K562 (cell line): Measurements from ENCODE around the gene PGM3. TPM values are rescaled to one million over a fixed set of nuclear protein-coding genes. Genes with fewer than 3 reads are reported as not detected.

Source experiments
- ATAC-seq: fragments of 200-7000 bp; cut with Tn5 transposase; 3 replicates; pipeline ENCODE4 v1.9.1; 2020; ENCODE audit warnings: moderate library complexity
- BruUV-seq: library from RNA; stranded (reverse); fragments of 400-500 nt; replicated peaks from 2 replicates; lab custom pipeline; 2021; lab: Mats Ljungman, UMichigan
- CTCF ChIA-PET: fragments of 300-600 bp; formaldehyde crosslinking; extraction: SDS; loops from one replicate; lab custom pipeline; 2021; ENCODE audit warnings: low intra/inter-chr PET ratio; lab: Yijun Ruan, JAX
- POLR2A ChIA-PET: fragments of 300-600, 350-650 bp; sonication (Branson Sonifier 250); formaldehyde crosslinking; extraction: SDS; loops from one replicate; lab custom pipeline; 2021; ENCODE audit warnings: antibody characterized with exemption, inconsistent platforms; lab: Yijun Ruan, JAX
- DNase-seq, 4 experiments: peaks; one replicate each; pipeline versions ENCODE4 v3.0.0 to v3.0.0-alpha.2; 2011 to 2018; ENCODE audit warnings: low spot score in 3 of 4, mixed read lengths in 3 of 4; ENCODE audit errors: extremely low read depth in 1 of 4
- FAIRE-seq: peaks from 2 replicates; lab custom pipeline; 2011; peaks lifted over from hg19 to GRCh38; lab: Jason Lieb, UNC
- H2AFZ ChIP-seq: 2 replicates; pipeline ENCODE4 v1.6.0; 2011; ENCODE audit warnings: low read depth, low read length, control low read depth, inconsistent platforms
- H3K27ac ChIP-seq: fragments of 200-600 bp; 3 replicates; pipeline ENCODE4 v1.8.0; 2011; ENCODE audit warnings: low read depth, mild to moderate bottlenecking, control low read depth, inconsistent platforms, low read length, moderate library complexity, mixed read lengths; ENCODE audit errors: extremely low read depth
- H3K27me3 ChIP-seq, 2 experiments: fragments of 300-600 bp in 1 of 2; 2 replicates in 1 of 2; 3 replicates in 1 of 2; pipeline versions ENCODE4 v1.6.0 to v1.8.0; 2011; ENCODE audit warnings: inconsistent platforms in 2 of 2, low read length in 2 of 2, mild to moderate bottlenecking in 1 of 2, mixed read lengths in 1 of 2, moderate library complexity in 1 of 2; ENCODE audit not compliant: control insufficient read depth in 2 of 2, insufficient read depth in 2 of 2
- H3K36me3 ChIP-seq: fragments of 300-600 bp; 3 replicates; pipeline ENCODE4 v1.8.0; 2011; ENCODE audit warnings: mild to moderate bottlenecking, low read length, inconsistent platforms; ENCODE audit not compliant: control insufficient read depth, insufficient read depth
- H3K4me1 ChIP-seq, 2 experiments: fragments of 200-600 bp in 1 of 2; replicated peaks in 1 of 2; 2 replicates in 1 of 2; 3 replicates in 1 of 2; pipeline versions ENCODE4 v1.5.1 to v1.8.0; 2011; ENCODE audit warnings: inconsistent platforms in 2 of 2, low read length in 2 of 2, mild to moderate bottlenecking in 1 of 2, mixed read lengths in 1 of 2, moderate library complexity in 1 of 2; ENCODE audit not compliant: control insufficient read depth in 2 of 2, insufficient read depth in 2 of 2
- H3K4me2 ChIP-seq: 2 replicates; pipeline ENCODE4 v1.6.1; 2011; ENCODE audit warnings: low read length, control low read depth, inconsistent platforms, mixed read lengths; ENCODE audit not compliant: insufficient read depth
- H3K4me3 ChIP-seq: fragments of 200-600 bp; sonication (generic), shearing (Covaris generic); 2 replicates; pipeline ENCODE4 v1.5.1; 2016; ENCODE audit warnings: control low read depth, inconsistent platforms
- H3K79me2 ChIP-seq: fragments of 200-600 bp; 3 replicates; pipeline ENCODE4 v1.8.0; 2011; ENCODE audit warnings: low read length, inconsistent platforms; ENCODE audit not compliant: control insufficient read depth, insufficient read depth
- H3K9ac ChIP-seq, 2 experiments: 2 replicates each; pipeline versions ENCODE4 v1.6.0 to v1.6.1; 2011; ENCODE audit warnings: low read depth in 2 of 2, low read length in 2 of 2, control low read depth in 1 of 2, inconsistent platforms in 1 of 2, mild to moderate bottlenecking in 1 of 2, mixed read lengths in 1 of 2; ENCODE audit not compliant: insufficient read depth in 1 of 2
- H3K9me1 ChIP-seq: one replicate; pipeline ENCODE4 v1.6.0; 2011; ENCODE audit warnings: inconsistent platforms, mild to moderate bottlenecking, low read length, moderate library complexity; ENCODE audit not compliant: control insufficient read depth, insufficient read depth
- H3K9me3 ChIP-seq: replicated peaks from 2 replicates; pipeline ENCODE4 v1.5.1; 2011; ENCODE audit warnings: low read depth, low read length, inconsistent platforms; ENCODE audit not compliant: control insufficient read depth, insufficient read depth
- H4K20me1 ChIP-seq: replicated peaks from 2 replicates; pipeline ENCODE4 v1.6.1; 2011; ENCODE audit warnings: low read length, inconsistent platforms, mixed read lengths; ENCODE audit not compliant: control insufficient read depth, insufficient read depth
- GABPA ChIP-seq: fragments of 200-800 bp; sonication (Bioruptor generic); conservative IDR thresholded peaks from 2 replicates; pipeline ENCODE4 v1.6.1; 2016; ENCODE audit warnings: low read depth, missing genetic modification characterization, missing compliant biosample characterization
- HDAC6 ChIP-seq: IDR thresholded peaks from 2 replicates; pipeline ENCODE4 v1.6.1; 2012; ENCODE audit warnings: low read depth, mild to moderate bottlenecking, control low read depth, inconsistent platforms, low read length, moderate library complexity
- MCM5 ChIP-seq: fragments of 450-650 bp; IDR thresholded peaks from 2 replicates; pipeline ENCODE4 v1.6.1; 2016; ENCODE audit warnings: low read depth
- MNT ChIP-seq, 2 experiments: fragments of 450-650 bp; conservative IDR thresholded peaks; 2 replicates each; pipeline ENCODE4 v1.6.1; 2017; ENCODE audit warnings: mild to moderate bottlenecking in 2 of 2, moderate library complexity in 2 of 2
- SREBF2 ChIP-seq: sonication (generic); formaldehyde crosslinking; IDR thresholded peaks from 2 replicates; pipeline ENCODE4 v1.4.0; 2020; ENCODE audit warnings: mild to moderate bottlenecking, missing genetic modification reagents
- TAF7 ChIP-seq: fragments of 450-650 bp; IDR thresholded peaks from 2 replicates; pipeline ENCODE4 v1.6.1; 2016; ENCODE audit warnings: missing genetic modification characterization, missing compliant biosample characterization
- THRAP3 ChIP-seq: fragments of 450-650 bp; IDR thresholded peaks from 2 replicates; pipeline ENCODE4 v1.6.1; 2016; ENCODE audit warnings: mild to moderate bottlenecking, inconsistent platforms, borderline replicate concordance
- UBTF ChIP-seq, 2 experiments: IDR thresholded peaks; 2 replicates each; pipeline ENCODE4 v1.6.1; 2012; ENCODE audit warnings: improper control_type of control experiment in 2 of 2, low read depth in 2 of 2, low read length in 2 of 2, borderline replicate concordance in 1 of 2
- ZNF263 ChIP-seq: sonication (generic); formaldehyde crosslinking; IDR thresholded peaks from 2 replicates; pipeline ENCODE4 v1.8.0; 2022; ENCODE audit warnings: mild to moderate bottlenecking, missing genetic modification reagents, borderline replicate concordance
- ZNF280B ChIP-seq: fragments of 250-450 bp; sonication (Bioruptor Pico); IDR thresholded peaks from 2 replicates; pipeline ENCODE4 v1.5.1; 2021; ENCODE audit warnings: mild to moderate bottlenecking
- ZNF785 ChIP-seq: fragments of 250-450 bp; sonication (Bioruptor Pico); IDR thresholded peaks from 2 replicates; pipeline ENCODE4 v1.4.0; 2020; ENCODE audit warnings: mild to moderate bottlenecking
- in situ Hi-C: fragments of 300-500 bp; cut with MboI; formaldehyde crosslinking; loops from 4 replicates; pipeline ENCODE4 v1.15.0; 2018; ENCODE audit warnings: inconsistent platforms, mixed read lengths
- intact Hi-C: fragments of 100-400 bp; cut with micrococcal nuclease; formaldehyde crosslinking; loops from 2 replicates; pipeline ENCODE4 v1.14.2; 2022
- polyA plus RNA-seq, 8 experiments: library from polyadenylated mRNA; depleted of rRNA in 4 of 8; stranded (reverse) in 5 of 8; unstranded in 3 of 8; fragments of >200 nt; fragmentation: Nextera tagmentation in 2 of 8; fragmentation: Illumina TruSeq in 1 of 8; extraction: Ambion mirVana in 2 of 8; extraction: Trizol in 1 of 8; gene quantifications; 2 replicates each; pipeline versions ENCODE4 v1.2.1 to v1.2.3, GENCODE V29; 2011 to 2014; ENCODE audit warnings: inconsistent platforms in 1 of 8, missing spikeins in 1 of 8
- total RNA-seq, 7 experiments: library from RNA; depleted of rRNA in 6 of 7; stranded (reverse); fragments of >200 nt in 6 of 7; fragmentation: Illumina TruSeq in 2 of 7; extraction: Trizol in 2 of 7; gene quantifications; 2 replicates each; pipeline versions ENCODE4 v1.2.1 to v1.2.3, GENCODE V29; 2011 to 2021; ENCODE audit warnings: low replicate concordance in 1 of 7

PGM3 gene
- total and polyA plus RNA-seq, 9 of the 15 experiments (the other 6 are each of a cell fraction or from before 2014, with no cell fraction given), result 19.1 to 107 (median 50.5) TPM

- H3K27me3 ChIP-seq, result no peaks in the 10 kb centered on the region
- FAIRE-seq (no peak), ATAC-seq (no peak), DNase-seq (no peak)
- H3K27ac ChIP-seq, result no peak overlapping the region
- no peaks in the 10 kb centered on the region for H3K36me3 ChIP-seq
- no peak overlapping the region for H3K9ac ChIP-seq
- BruUV-seq, result no TSS peak
- POLR2A ChIA-PET, result no interaction called here
- no peaks in the 10 kb centered on the region for H3K9me1 ChIP-seq
- in situ Hi-C loops, result loop anchor here (5.0 kb wide), 2 partner anchors 153 to 297 kb away; partner anchors contain the start of genes DOP1A and UBE3D
- no peak overlapping the region for H3K4me2 ChIP-seq
- H2AFZ ChIP-seq, result no peak overlapping the region
- no peak overlapping the region for H3K4me3 ChIP-seq
- intact Hi-C loops, result loop anchor here (5.0 kb wide), 1 partner anchor 372 kb away; no protein-coding TSS in a partner anchor
- H4K20me1 ChIP-seq, result no peaks in the 10 kb centered on the region
- CTCF ChIA-PET, result interaction anchor here (2.0 kb wide), 1 partner anchor 292 kb away, joined by 7 read pairs; the partner anchor contains the start of gene PRSS35
- H3K79me2 ChIP-seq, result no peaks in the 10 kb centered on the region
- no peaks in the 10 kb centered on the region for H3K9me3 ChIP-seq
- no peaks in the 10 kb centered on the region for H3K4me1 ChIP-seq
- no peak for TF ChIP-seq TAF7 (tag)
- TF ChIP-seq ZNF263 (CRISPR knock-in tag), result no peak
- no peak for TF ChIP-seq UBTF (IDR thresholded peaks at IDR 0.05; ENCODE audit: borderline replicate concordance in 1 of 2, low read depth in 2 of 2, low read length in 2 of 2)
- TF ChIP-seq THRAP3, result no peak
- TF ChIP-seq HDAC6, result no peak
- no peak for TF ChIP-seq GABPA (tag)
- no peak for TF ChIP-seq MNT (conservative IDR thresholded peaks at IDR 0.05)
- no peak for TF ChIP-seq ZNF280B
- no peak for TF ChIP-seq ZNF785
- no peak for TF ChIP-seq SREBF2 (CRISPR knock-in tag)
- TF ChIP-seq MCM5, result no peak
Observed at GRCh38 chr6:83220121-83220520, 27.1 kb upstream of the PGM3 start.
